ENCODE measurements around the gene GAS2L1.

Gene GAS2L1

DNA sequence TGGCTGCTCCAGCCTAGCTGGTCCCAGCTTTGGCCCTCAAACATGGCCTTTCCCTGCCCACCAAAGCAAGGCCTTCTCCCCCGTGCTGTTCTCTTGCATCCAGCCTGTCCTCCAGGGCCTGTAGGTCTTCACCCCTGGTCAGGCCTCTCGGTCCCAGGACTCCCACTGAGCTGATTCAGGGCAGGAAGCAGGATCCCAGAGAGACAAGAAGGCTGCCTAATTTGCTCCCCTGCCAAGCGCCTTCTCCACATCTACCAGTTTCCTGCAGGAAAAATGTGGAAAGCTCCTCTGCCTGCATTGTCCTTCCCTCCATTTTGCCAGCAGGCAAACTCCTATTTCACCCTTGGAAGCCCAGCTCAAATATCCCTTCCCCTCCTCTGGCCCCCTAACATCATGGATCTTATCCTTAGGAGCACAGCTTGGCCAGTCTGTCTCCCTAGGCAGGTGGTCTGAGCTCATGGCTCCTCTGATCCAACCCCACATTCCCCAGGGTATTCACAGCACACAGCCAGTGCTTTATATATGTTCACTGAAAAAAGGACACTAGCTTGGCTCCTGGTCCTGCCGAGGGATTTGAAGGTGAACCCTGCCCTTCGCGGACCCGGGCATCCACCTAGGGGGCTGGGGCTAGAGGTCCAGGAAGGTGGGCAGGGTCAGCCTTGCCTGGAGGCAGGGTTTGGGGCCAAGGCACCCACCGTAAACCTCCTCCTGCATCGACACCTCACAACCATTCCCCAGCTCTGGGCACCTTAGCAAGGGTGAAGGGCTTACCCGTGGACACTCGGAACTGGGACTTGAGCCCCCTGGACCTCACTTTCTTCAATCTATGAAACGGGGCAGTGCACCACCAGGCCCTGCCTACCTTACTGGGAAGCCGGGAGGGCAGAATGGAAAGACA is 39.6 kb upstream of the GAS2L1 start:
- TF ChIP-seq MYC (IDR thresholded peaks at IDR 0.05; ENCODE audit: low read depth, low read length) (no peak), POLR2A (IDR thresholded peaks at IDR 0.05; ENCODE audit: extremely low read depth, insufficient read length) (no peak)
- TF ChIP-seq, protein P1, sequence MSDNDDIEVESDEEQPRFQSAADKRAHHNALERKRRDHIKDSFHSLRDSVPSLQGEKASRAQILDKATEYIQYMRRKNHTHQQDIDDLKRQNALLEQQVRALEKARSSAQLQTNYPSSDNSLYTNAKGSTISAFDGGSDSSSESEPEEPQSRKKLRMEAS (IDR thresholded peaks at IDR 0.05; ENCODE audit: low read depth, low read length) = no peak
- TF ChIP-seq, protein P2, sequence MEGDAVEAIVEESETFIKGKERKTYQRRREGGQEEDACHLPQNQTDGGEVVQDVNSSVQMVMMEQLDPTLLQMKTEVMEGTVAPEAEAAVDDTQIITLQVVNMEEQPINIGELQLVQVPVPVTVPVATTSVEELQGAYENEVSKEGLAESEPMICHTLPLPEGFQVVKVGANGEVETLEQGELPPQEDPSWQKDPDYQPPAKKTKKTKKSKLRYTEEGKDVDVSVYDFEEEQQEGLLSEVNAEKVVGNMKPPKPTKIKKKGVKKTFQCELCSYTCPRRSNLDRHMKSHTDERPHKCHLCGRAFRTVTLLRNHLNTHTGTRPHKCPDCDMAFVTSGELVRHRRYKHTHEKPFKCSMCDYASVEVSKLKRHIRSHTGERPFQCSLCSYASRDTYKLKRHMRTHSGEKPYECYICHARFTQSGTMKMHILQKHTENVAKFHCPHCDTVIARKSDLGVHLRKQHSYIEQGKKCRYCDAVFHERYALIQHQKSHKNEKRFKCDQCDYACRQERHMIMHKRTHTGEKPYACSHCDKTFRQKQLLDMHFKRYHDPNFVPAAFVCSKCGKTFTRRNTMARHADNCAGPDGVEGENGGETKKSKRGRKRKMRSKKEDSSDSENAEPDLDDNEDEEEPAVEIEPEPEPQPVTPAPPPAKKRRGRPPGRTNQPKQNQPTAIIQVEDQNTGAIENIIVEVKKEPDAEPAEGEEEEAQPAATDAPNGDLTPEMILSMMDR (IDR thresholded peaks at IDR 0.05; ENCODE audit: low read depth, low read length) = no peak
- peak; percentile 39 for DNase-seq (ENCODE audit: low read depth)
- peak overlapping the region; percentile 93 for H3K4me3 ChIP-seq (ENCODE audit: low read depth, low read length)

- peak overlapping the region; percentile 93 for H3K4me3 ChIP-seq (ENCODE audit: low read depth, low read length)
- TF ChIP-seq, protein P2 (IDR thresholded peaks at IDR 0.05; ENCODE audit: low read depth, low read length) = no peak
- TF ChIP-seq, protein P1 (IDR thresholded peaks at IDR 0.05; ENCODE audit: low read depth, low read length) = no peak
- TF ChIP-seq POLR2A (IDR thresholded peaks at IDR 0.05; ENCODE audit: extremely low read depth, insufficient read length) (no peak), MYC (IDR thresholded peaks at IDR 0.05; ENCODE audit: low read depth, low read length) (no peak)
- no peak for DNase-seq (ENCODE audit: low read depth)
Observed at GRCh38 chr22:29267462-29267857, 39.0 kb upstream of the GAS2L1 start.

DNA sequence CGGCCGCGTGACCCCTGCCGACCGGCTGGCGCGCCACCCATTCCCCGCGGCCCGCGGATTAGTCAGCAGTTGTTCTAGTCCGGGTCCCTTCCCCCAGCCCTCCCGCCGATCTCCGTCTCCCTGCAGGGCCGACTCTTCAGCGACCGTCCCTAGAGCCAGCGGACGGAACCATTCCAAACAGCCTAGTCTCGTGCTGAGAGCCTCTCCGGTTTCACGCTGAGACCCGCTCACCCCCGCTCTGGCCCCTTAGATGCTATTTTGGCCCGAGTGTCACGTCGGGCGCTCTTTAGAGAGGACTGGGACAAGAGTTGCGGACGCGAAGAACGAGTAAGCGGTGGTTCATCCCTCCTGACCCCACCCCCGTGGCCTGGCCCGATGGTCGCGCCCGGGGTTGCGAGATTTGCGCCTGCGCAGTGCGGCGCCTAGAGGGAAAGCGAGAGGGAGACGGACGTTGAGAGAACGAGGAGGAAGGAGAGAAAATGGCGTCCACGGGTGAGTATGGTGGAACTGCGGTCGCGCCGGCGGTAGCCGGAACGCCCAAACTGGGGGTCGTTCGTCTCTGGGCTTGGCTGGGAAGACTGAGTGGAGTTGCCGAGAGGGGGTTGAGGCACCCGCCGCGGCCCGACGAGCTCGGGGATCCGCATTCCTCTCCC is 38.5 kb upstream of the GAS2L1 start, which contains the start of the genes EWSR1 and RHBDD3:
Gene EWSR1, plus strand, starts transcription at position 411 of the 653 bp plus-strand sequence. Its CDS starts 69 bp downstream, at position 480.
Gene RHBDD3, minus strand, starts transcription at position 124 of the 653 bp plus-strand sequence. CDS start 2,355 bp downstream, outside the sequence.
- DNase-seq (ENCODE audit: low read depth) = peak; percentile 97
- TF ChIP-seq POLR2A (IDR thresholded peaks at IDR 0.05; ENCODE audit: extremely low read depth, insufficient read length) = peak; percentile 61
- TF ChIP-seq, protein P1 (IDR thresholded peaks at IDR 0.05; ENCODE audit: low read depth, low read length) = peak; percentile 61
- TF ChIP-seq, protein P2 (IDR thresholded peaks at IDR 0.05; ENCODE audit: low read depth, low read length) = no peak
- peak; percentile 60 for TF ChIP-seq MYC (IDR thresholded peaks at IDR 0.05; ENCODE audit: low read depth, low read length)
- H3K4me3 ChIP-seq (ENCODE audit: low read depth, low read length) = peak within 1 kb of the TSS; percentile 93

DNA sequence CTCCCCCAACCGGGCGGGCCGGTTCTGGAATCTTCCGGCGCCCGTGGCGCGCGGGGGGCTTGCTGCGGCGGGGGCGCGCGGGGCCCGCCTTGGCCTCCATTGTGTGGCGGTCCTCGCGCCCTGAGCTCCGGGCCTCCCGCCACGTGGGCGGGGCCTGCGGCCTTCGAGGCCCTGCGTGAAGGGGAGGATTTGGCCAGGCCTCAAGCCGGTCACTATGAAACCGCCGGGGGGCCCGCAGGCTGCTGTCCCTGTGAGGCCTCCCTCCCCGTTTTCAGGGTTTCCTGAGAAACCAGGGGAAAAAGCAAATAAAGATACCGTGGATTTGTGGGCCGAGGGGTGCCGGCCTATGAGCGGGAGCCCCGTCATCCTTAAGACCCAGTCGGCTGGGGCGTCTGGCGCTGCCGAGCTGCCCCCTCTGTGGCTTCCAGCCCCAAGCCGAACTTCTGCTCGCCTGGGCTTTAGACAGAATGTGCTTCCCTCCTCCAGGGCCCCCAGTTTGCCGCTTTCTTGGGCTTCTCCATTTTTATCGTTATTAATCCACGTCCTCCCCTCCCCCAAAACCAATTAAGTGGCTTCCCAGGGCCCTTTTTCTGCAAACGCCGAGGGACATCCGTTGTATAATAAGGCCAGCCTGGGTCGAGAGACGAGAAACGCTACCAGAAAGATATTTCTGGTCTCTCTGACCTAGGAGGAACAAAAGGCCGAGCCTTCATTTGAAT is 37.8 kb upstream of the GAS2L1 start:
- TF ChIP-seq, protein P2 (IDR thresholded peaks at IDR 0.05; ENCODE audit: low read depth, low read length) = no peak
- peak; percentile 37; the same call in 1 of the 2 replicates for TF ChIP-seq MYC (IDR thresholded peaks at IDR 0.05; ENCODE audit: low read depth, low read length)
- DNase-seq (ENCODE audit: low read depth) = peak; percentile 69

DNA sequence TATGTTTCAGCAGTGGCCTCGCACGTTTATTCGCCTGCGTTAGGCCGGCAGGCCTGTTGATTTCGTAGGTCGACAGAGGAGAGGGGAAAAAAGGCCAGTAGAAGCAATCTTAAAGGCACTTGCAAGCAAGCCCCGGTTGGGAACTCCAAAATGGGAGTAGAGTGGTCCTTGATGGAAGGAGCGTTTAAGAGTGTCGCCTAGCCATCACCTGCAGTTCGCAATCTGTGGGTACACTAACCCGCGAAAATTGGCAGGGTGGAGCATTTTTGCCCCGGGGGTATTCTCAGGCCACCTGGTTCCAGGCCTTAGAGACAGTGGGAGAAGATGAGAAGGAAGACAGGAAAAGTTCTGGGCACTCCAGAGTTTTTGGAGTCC is 37.2 kb upstream of the GAS2L1 start:
- H3K4me3 ChIP-seq (ENCODE audit: low read depth, low read length) = peak overlapping the region; percentile 93
- TF ChIP-seq, protein P1 (IDR thresholded peaks at IDR 0.05; ENCODE audit: low read depth, low read length) = no peak
- no peak for DNase-seq (ENCODE audit: low read depth)

More for the DNA sequence above, 37.8 kb upstream of the GAS2L1 start:
- peak overlapping the region; percentile 93 for H3K4me3 ChIP-seq (ENCODE audit: low read depth, low read length)

All from NB4 (cell line).